Measurements from ENCODE around the gene ZFPM1.

The ZFPM1 gene

GRCh38 chr16:88413631-88414030 lies 39.4 kb upstream of the ZFPM1 start:
- no peak for DNase-seq
- no peaks in the 10 kb centered on the region for H3K4me1 Mint-ChIP-seq
- no peaks in the 10 kb centered on the region for H3K36me3 Mint-ChIP-seq
- CTCF ChIA-PET = no interaction called here
- no peak overlapping the region for H3K4me3 Mint-ChIP-seq
- no peaks in the 10 kb centered on the region for H3K27me3 Mint-ChIP-seq
- H3K9me3 Mint-ChIP-seq = no peaks in the 10 kb centered on the region
- H3K27ac Mint-ChIP-seq = no peak overlapping the region

GRCh38 chr16:88414521-88415380 lies 38.3 kb upstream of the ZFPM1 start:
- no peaks in the 10 kb centered on the region for H3K4me1 Mint-ChIP-seq
- no peak for DNase-seq
- no peaks in the 10 kb centered on the region for H3K27me3 Mint-ChIP-seq
- no peak overlapping the region for H3K27ac Mint-ChIP-seq
- CTCF ChIA-PET = no interaction called here
- no peaks in the 10 kb centered on the region for H3K9me3 Mint-ChIP-seq
- no peak overlapping the region for H3K4me3 Mint-ChIP-seq
- no peaks in the 10 kb centered on the region for H3K36me3 Mint-ChIP-seq

DNA sequence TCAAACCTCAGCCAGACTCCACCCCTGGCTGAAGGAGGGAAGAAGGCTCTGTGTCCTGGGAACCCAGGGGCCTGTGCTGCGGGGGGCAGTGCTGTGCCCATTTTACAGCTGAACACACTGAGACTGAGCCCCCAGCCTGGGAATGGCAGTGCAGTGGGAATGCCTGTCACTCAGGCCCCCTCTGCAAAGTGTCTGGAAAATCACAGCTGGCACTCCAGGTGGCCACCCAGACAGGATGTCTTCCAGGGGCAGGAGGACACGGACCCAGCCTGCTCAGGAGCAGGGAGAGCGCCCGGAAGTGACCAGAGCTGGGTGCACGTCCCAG lies 37.7 kb upstream of the ZFPM1 start:
- H3K27ac Mint-ChIP-seq = no peak overlapping the region
- no peaks in the 10 kb centered on the region for H3K27me3 Mint-ChIP-seq
- no peaks in the 10 kb centered on the region for H3K36me3 Mint-ChIP-seq
- H3K4me3 Mint-ChIP-seq = no peak overlapping the region
- no peak for DNase-seq
- no peaks in the 10 kb centered on the region for H3K4me1 Mint-ChIP-seq
- CTCF ChIA-PET = no interaction called here
- no peaks in the 10 kb centered on the region for H3K9me3 Mint-ChIP-seq

DNA sequence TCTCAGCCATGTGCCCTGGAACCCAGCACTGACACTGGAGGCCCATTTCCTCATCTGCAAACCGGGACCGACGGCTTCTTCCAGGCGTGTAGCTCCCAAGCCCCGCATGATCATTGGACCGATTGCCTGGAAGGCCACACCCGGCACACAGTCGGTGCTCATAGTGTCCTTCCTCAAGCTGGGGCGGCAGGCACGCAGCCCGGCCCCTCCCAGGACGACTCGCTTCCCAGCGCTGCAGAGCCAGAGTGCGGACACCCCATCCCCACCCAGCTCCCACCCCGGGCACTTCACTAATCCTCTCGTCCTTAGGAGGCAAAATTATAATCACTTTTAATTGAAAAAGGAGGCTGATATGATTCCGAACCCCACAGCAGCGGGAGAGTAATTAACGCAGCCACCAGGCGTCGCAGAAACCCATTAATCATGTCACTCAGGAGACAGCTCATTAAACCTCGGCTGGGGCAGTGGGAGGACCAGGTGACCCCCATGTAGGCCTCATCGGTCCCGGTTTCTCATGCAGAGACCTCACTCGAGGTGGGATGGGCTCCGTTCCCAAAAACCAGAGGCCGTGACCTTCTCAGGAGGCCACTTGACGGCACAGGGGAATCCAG lies 37.3 kb upstream of the ZFPM1 start:
- H3K27ac Mint-ChIP-seq = no peak overlapping the region
- no peaks in the 10 kb centered on the region for H3K27me3 Mint-ChIP-seq
- H3K9me3 Mint-ChIP-seq = no peaks in the 10 kb centered on the region
- no peak overlapping the region for H3K4me3 Mint-ChIP-seq
- no peaks in the 10 kb centered on the region for H3K4me1 Mint-ChIP-seq
- H3K36me3 Mint-ChIP-seq = no peaks in the 10 kb centered on the region
- CTCF ChIA-PET = no interaction called here
- no peak for DNase-seq

GRCh38 chr16:88416686-88417085 lies 36.4 kb upstream of the ZFPM1 start:
- H3K9me3 Mint-ChIP-seq = no peaks in the 10 kb centered on the region
- H3K36me3 Mint-ChIP-seq = no peaks in the 10 kb centered on the region
- H3K27ac Mint-ChIP-seq = no peak overlapping the region
- no peak overlapping the region for H3K4me3 Mint-ChIP-seq
- H3K27me3 Mint-ChIP-seq = no peaks in the 10 kb centered on the region
- no peaks in the 10 kb centered on the region for H3K4me1 Mint-ChIP-seq
- CTCF ChIA-PET = no interaction called here
- DNase-seq = no peak

GRCh38 chr16:88417684-88418476 lies 35.2 kb upstream of the ZFPM1 start:
- H3K9me3 Mint-ChIP-seq = no peaks in the 10 kb centered on the region

GRCh38 chr16:88418869-88419268 lies 34.2 kb upstream of the ZFPM1 start:
- Mint-ChIP-seq H3K9me3 (no peaks in the 10 kb centered on the region), H3K4me1 (no peaks in the 10 kb centered on the region)

More at GRCh38 chr16:88417684-88418476, 35.2 kb upstream of the ZFPM1 start:
- Mint-ChIP-seq H3K4me1 (no peaks in the 10 kb centered on the region), H3K27ac (no peak overlapping the region), H3K4me3 (no peak overlapping the region), H3K36me3 (no peaks in the 10 kb centered on the region), H3K27me3 (no peaks in the 10 kb centered on the region)
- CTCF ChIA-PET = no interaction called here
- no peak for DNase-seq

DNA sequence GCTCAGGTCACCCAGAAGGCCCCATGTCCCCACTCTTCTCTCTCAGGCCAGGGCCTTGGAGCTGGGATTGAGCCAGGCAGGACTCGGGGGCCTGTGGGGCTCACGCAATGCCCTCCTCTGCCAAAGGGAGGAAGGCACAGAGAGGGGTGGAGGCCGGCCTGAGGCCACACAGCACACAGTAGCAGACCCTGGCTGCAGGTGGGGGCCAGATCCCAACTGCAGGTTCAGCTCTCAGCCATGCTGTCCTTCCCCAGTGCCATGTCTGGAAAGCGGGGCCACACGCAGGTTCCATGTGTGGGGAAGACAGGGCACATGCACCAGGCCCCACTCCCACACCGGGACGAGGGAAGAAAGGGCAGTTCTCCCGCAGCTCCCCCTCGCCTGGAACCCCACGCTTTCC lies 33.3 kb upstream of the ZFPM1 start:
- CTCF ChIA-PET = no interaction called here
- Mint-ChIP-seq H3K9me3 (no peaks in the 10 kb centered on the region), H3K27me3 (peaks cover 14% of the 10 kb centered on the region), H3K4me1 (no peaks in the 10 kb centered on the region), H3K36me3 (no peaks in the 10 kb centered on the region), H3K27ac (no peak overlapping the region), H3K4me3 (no peak overlapping the region)
- no peak for DNase-seq

More at GRCh38 chr16:88418869-88419268, 34.2 kb upstream of the ZFPM1 start:
- DNase-seq = no peak
- CTCF ChIA-PET = no interaction called here
- Mint-ChIP-seq H3K36me3 (no peaks in the 10 kb centered on the region), H3K27ac (no peak overlapping the region), H3K27me3 (peaks cover 5% of the 10 kb centered on the region), H3K4me3 (no peak overlapping the region)

DNA sequence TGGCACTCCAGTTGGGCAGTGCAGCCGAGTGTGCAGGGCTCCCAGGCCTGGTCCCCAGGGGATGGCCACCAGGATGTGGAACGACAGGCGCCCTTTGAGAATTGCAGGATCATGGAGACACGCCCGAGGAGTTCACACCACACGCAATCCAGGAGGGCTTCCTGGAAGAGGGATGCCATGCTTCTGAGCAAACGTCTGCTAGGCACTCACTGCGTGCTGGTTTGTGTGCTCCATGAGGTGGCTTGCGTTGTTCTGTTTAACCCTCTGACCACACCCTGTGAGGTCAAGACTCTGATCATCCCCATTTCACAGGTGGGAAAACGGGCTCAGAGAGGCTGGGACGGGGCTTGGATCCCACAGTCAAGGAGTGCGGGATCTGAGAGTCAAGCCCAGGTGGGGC lies 32.6 kb upstream of the ZFPM1 start:
- H3K4me1 Mint-ChIP-seq = no peaks in the 10 kb centered on the region
- H3K27ac Mint-ChIP-seq = no peak overlapping the region
- H3K9me3 Mint-ChIP-seq = no peaks in the 10 kb centered on the region
- peaks cover 21% of the 10 kb centered on the region for H3K27me3 Mint-ChIP-seq
- H3K4me3 Mint-ChIP-seq = no peak overlapping the region
- H3K36me3 Mint-ChIP-seq = no peaks in the 10 kb centered on the region
- CTCF ChIA-PET = no interaction called here
- DNase-seq = no peak

- no peak for DNase-seq
- H3K27ac Mint-ChIP-seq = no peak overlapping the region
- no peaks in the 10 kb centered on the region for H3K4me1 Mint-ChIP-seq
- H3K36me3 Mint-ChIP-seq = no peaks in the 10 kb centered on the region
- H3K4me3 Mint-ChIP-seq = no peak overlapping the region
- no peaks in the 10 kb centered on the region for H3K9me3 Mint-ChIP-seq
- CTCF ChIA-PET = no interaction called here
- peaks cover 24% of the 10 kb centered on the region for H3K27me3 Mint-ChIP-seq
These were observed 31.8 kb upstream of the ZFPM1 start for GRCh38 chr16:88421301-88421700.

DNA sequence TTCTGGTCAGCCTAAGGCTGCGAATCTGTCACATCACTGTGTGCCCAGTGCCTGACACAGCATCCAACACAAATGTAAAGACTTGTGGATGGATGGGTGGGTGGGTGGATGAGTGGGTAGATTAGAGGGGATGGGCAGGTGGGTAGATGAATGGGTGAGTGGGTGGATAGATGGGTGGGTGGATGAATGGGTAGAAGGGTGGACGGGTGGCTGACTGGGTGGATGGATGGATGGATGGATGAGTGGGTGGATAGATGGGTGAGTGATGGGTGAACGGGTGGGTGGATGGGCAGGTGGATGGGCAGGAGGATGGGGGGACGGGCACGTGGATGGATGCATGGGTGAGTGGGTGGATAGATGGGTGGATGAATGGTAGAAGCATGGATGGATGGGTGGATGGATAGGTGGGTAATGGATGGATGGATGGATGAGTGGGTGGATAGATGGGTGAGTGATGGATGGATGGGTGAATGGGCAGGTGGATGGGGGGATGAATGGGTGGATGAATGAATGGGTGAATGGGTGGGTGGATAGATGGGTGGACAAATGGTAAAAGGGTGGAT lies 31.1 kb upstream of the ZFPM1 start:
- Mint-ChIP-seq H3K9me3 (no peaks in the 10 kb centered on the region), H3K4me1 (no peaks in the 10 kb centered on the region), H3K4me3 (no peak overlapping the region), H3K36me3 (no peaks in the 10 kb centered on the region), H3K27me3 (peaks cover 24% of the 10 kb centered on the region), H3K27ac (no peak overlapping the region)
- DNase-seq = no peak
- CTCF ChIA-PET = no interaction called here

- Mint-ChIP-seq H3K36me3 (no peaks in the 10 kb centered on the region), H3K4me1 (no peaks in the 10 kb centered on the region), H3K4me3 (no peak overlapping the region), H3K27me3 (peaks cover 24% of the 10 kb centered on the region), H3K27ac (no peak overlapping the region), H3K9me3 (no peaks in the 10 kb centered on the region)
- CTCF ChIA-PET = no interaction called here
- DNase-seq = no peak
These were observed 30.2 kb upstream of the ZFPM1 start for GRCh38 chr16:88422733-88423447.

DNA sequence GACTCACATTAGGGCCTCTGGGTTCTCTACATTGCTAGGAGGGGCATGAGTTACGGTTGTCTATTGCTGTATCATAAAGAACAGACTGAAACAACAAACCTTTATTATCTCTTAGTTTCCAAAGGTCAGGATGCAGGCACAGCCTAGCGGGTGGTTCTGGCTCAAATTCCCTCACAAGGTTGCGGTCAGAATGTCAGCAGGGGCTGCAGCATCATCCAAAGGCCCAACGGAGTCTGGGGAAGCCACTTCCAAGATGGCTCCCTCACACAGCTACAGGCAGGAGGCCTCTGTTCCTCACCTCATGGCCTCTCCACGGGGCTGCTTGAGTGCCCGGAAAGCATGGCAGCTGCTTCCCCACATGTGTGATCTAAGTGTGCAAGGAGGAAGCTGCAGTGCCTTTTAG lies 29.6 kb upstream of the ZFPM1 start:
- no peaks in the 10 kb centered on the region for H3K36me3 Mint-ChIP-seq
- peaks cover 24% of the 10 kb centered on the region for H3K27me3 Mint-ChIP-seq
- H3K27ac Mint-ChIP-seq = no peak overlapping the region
- no peaks in the 10 kb centered on the region for H3K4me1 Mint-ChIP-seq
- H3K4me3 Mint-ChIP-seq = no peak overlapping the region
- CTCF ChIA-PET = no interaction called here
- H3K9me3 Mint-ChIP-seq = no peaks in the 10 kb centered on the region
- DNase-seq = no peak

DNA sequence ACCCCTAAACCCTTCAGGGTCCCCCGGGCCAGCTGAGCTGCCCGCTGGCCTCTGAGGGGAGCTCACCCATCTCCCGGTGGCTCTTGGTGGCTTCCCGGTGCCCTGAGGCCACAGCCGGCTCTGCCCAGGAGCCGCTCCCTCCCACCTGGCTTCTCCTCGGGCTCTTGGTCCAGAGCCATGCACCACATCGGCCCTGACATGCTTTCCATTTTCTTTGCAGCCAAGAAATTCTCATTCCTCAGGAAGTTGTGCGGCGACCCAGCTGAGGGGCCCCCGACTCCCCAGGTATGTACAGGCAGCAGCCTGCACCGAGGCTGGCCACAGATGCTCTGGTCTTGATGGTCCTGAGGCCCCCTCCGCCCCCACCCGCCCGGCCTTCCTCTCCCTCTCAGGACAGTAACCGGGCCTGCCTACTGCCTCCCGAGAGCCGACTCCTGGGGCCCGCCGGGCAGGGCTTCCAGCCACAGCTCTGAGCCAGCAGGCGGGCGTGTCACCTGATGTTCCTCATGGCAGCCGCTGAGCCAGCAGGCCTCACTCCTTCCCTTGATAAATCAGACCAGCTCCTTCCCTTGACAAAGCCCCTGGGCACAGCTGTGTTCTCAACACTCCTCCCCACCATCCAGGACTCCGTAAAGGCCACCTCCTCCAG lies 28.4 kb upstream of the ZFPM1 start:
- Mint-ChIP-seq H3K27ac (no peak overlapping the region), H3K36me3 (no peaks in the 10 kb centered on the region), H3K27me3 (peaks cover 26% of the 10 kb centered on the region), H3K9me3 (no peaks in the 10 kb centered on the region), H3K4me3 (no peak overlapping the region), H3K4me1 (peaks cover under 1% of the 10 kb centered on the region)
- CTCF ChIA-PET = no interaction called here
- no peak for DNase-seq
